ENCODE results near the gene PLD4.

DNA sequence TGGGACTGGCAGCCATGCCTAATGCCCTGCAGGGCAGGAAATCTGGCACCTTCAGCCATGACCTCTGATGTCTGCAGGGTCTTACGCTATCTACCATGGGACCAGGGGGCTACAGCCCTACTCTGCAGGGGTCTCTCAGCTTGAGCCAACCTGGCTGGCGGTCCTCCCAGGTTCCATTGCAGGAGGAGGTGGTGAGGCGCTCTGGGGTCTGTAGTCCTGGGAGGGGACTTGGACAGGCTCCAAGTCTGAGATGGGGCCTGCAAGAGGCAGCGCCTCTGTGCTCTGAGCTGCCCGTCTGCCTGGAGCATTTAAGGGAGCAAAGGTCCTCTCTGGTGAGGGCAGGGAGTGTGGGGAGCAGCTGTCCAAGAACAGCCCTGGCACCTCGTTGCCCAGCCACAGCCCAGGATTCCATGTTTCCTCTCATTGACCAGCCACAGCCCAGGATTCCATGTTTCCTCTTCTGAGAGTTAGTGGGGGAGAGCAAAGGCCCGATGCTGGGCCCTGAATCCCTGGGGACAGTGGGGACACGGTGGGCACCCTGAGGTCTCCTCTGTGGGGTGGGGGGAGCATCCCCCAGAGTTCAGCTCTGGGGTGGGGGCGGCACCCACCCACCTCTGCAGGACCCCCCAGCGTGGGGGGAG is 655 bp downstream of the PLD4 start:
- TF ChIP-seq, protein P1, sequence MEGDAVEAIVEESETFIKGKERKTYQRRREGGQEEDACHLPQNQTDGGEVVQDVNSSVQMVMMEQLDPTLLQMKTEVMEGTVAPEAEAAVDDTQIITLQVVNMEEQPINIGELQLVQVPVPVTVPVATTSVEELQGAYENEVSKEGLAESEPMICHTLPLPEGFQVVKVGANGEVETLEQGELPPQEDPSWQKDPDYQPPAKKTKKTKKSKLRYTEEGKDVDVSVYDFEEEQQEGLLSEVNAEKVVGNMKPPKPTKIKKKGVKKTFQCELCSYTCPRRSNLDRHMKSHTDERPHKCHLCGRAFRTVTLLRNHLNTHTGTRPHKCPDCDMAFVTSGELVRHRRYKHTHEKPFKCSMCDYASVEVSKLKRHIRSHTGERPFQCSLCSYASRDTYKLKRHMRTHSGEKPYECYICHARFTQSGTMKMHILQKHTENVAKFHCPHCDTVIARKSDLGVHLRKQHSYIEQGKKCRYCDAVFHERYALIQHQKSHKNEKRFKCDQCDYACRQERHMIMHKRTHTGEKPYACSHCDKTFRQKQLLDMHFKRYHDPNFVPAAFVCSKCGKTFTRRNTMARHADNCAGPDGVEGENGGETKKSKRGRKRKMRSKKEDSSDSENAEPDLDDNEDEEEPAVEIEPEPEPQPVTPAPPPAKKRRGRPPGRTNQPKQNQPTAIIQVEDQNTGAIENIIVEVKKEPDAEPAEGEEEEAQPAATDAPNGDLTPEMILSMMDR (IDR thresholded peaks at IDR 0.05) = no peak
- TF ChIP-seq NFE2L1 (CRISPR knock-in tag; IDR thresholded peaks at IDR 0.05) = no peak
- TF ChIP-seq NR3C1 (CRISPR knock-in tag; conservative IDR thresholded peaks at IDR 0.05; ENCODE audit: low read depth) = no peak
- no peak for TF ChIP-seq SMAD3 (CRISPR knock-in tag; IDR thresholded peaks at IDR 0.05; ENCODE audit: borderline replicate concordance)
- TF ChIP-seq, protein P2, sequence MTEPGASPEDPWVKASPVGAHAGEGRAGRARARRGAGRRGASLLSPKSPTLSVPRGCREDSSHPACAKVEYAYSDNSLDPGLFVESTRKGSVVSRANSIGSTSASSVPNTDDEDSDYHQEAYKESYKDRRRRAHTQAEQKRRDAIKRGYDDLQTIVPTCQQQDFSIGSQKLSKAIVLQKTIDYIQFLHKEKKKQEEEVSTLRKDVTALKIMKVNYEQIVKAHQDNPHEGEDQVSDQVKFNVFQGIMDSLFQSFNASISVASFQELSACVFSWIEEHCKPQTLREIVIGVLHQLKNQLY (CRISPR knock-in tag; IDR thresholded peaks at IDR 0.05) = no peak
- no peak for TF ChIP-seq ZNF121 (CRISPR knock-in tag; IDR thresholded peaks at IDR 0.05)
- TF ChIP-seq, protein P3, sequence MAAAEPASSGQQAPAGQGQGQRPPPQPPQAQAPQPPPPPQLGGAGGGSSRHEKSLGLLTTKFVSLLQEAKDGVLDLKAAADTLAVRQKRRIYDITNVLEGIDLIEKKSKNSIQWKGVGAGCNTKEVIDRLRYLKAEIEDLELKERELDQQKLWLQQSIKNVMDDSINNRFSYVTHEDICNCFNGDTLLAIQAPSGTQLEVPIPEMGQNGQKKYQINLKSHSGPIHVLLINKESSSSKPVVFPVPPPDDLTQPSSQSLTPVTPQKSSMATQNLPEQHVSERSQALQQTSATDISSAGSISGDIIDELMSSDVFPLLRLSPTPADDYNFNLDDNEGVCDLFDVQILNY (CRISPR knock-in tag; IDR thresholded peaks at IDR 0.05) = no peak
- TF ChIP-seq CREB1 (CRISPR knock-in tag; IDR thresholded peaks at IDR 0.05) = no peak
- TF ChIP-seq SP1 (CRISPR knock-in tag; conservative IDR thresholded peaks at IDR 0.05) = no peak
- TF ChIP-seq ELF4 (CRISPR knock-in tag; IDR thresholded peaks at IDR 0.05; ENCODE audit: low read depth) = no peak
- TF ChIP-seq CBFB (CRISPR knock-in tag; IDR thresholded peaks at IDR 0.05; ENCODE audit: low read depth) = no peak

Data from WTC11 (cell line).